Liver (tissue), 9 donors: ENCODE data around the gene CWC27. TPM values are rescaled to one million over a fixed set of nuclear protein-coding genes. Genes with fewer than 3 reads are reported as not detected.

Source experiments
- DNase-seq: peaks from one replicate; pipeline ENCODE4 v3.0.0-alpha.2; 2017; ENCODE audit warnings: low spot score
- H3K27ac ChIP-seq, 2 donors: one replicate each; pipeline ENCODE4 v1.7.0; 2013; ENCODE audit warnings: inconsistent platforms in 2 of 2, low read length in 2 of 2, control low read depth in 1 of 2, low read depth in 1 of 2, mild to moderate bottlenecking in 1 of 2
- H3K27me3 ChIP-seq, 4 donors: one replicate each; pipeline versions ENCODE4 v1.6.1 to v1.7.0; 2013; ENCODE audit warnings: low read length in 3 of 4, inconsistent platforms in 1 of 4, mild to moderate bottlenecking in 1 of 4, moderate library complexity in 1 of 4; ENCODE audit not compliant: control insufficient read depth in 4 of 4, insufficient read depth in 4 of 4
- H3K36me3 ChIP-seq, 4 donors: one replicate each; pipeline versions ENCODE4 v1.6.1 to v1.7.0; 2013; ENCODE audit warnings: low read length in 3 of 4, mild to moderate bottlenecking in 3 of 4, low read depth in 1 of 4, moderate library complexity in 1 of 4; ENCODE audit not compliant: control insufficient read depth in 4 of 4, insufficient read depth in 3 of 4
- H3K4me1 ChIP-seq, 4 donors: one replicate each; pipeline versions ENCODE4 v1.6.1 to v1.7.0; 2013; ENCODE audit warnings: low read length in 3 of 4, mild to moderate bottlenecking in 3 of 4, moderate library complexity in 1 of 4; ENCODE audit not compliant: control insufficient read depth in 4 of 4, insufficient read depth in 4 of 4
- H3K4me3 ChIP-seq, 3 donors: one replicate each; pipeline versions ENCODE4 v1.6.1 to v1.7.0; 2013; ENCODE audit warnings: low read length in 3 of 3, control low read depth in 1 of 3, low read depth in 1 of 3, mild to moderate bottlenecking in 1 of 3
- H3K9ac ChIP-seq, 2 donors: one replicate each; pipeline ENCODE4 v1.7.0; 2013; ENCODE audit warnings: low read length in 2 of 2, mild to moderate bottlenecking in 2 of 2, moderate library complexity in 2 of 2, control low read depth in 1 of 2, low read depth in 1 of 2
- H3K9me3 ChIP-seq, 4 donors: one replicate each; pipeline versions ENCODE4 v1.6.1 to v1.7.0; 2013; ENCODE audit warnings: low read length in 3 of 4; ENCODE audit not compliant: control insufficient read depth in 4 of 4
- EGR1 ChIP-seq, 2 donors: IDR thresholded peaks; 2 replicates each; pipeline ENCODE4 v1.6.1; 2016 to 2018; ENCODE audit warnings: antibody characterized with exemption in 2 of 2, low read depth in 2 of 2
- FOXA1 ChIP-seq: IDR thresholded peaks from 2 replicates; pipeline ENCODE4 v1.6.1; 2016; ENCODE audit warnings: antibody characterized with exemption
- FOXA2 ChIP-seq: IDR thresholded peaks from 2 replicates; pipeline ENCODE4 v1.6.1; 2016; ENCODE audit warnings: antibody characterized with exemption
- GABPA ChIP-seq, 2 donors: IDR thresholded peaks in 1 of 2; conservative IDR thresholded peaks in 1 of 2; 2 replicates each; pipeline ENCODE4 v1.6.1; 2016; ENCODE audit warnings: antibody characterized with exemption in 2 of 2, mild to moderate bottlenecking in 1 of 2, moderate library complexity in 1 of 2
- HNF4A ChIP-seq, 2 donors: conservative IDR thresholded peaks; 2 replicates each; pipeline ENCODE4 v1.6.1; 2016; ENCODE audit warnings: antibody characterized with exemption in 2 of 2, mild to moderate bottlenecking in 2 of 2
- HNF4G ChIP-seq: IDR thresholded peaks from 2 replicates; pipeline ENCODE4 v1.6.1; 2016; ENCODE audit warnings: antibody characterized with exemption
- JUND ChIP-seq, 2 donors: IDR thresholded peaks; 2 replicates each; pipeline ENCODE4 v1.6.1; 2016; ENCODE audit warnings: antibody characterized with exemption in 2 of 2
- NR2F2 ChIP-seq: IDR thresholded peaks from 2 replicates; pipeline ENCODE4 v1.6.1; 2016; ENCODE audit warnings: antibody characterized with exemption
- RAD21 ChIP-seq, 2 donors: IDR thresholded peaks; 2 replicates each; pipeline ENCODE4 v1.6.1; 2016; ENCODE audit warnings: antibody characterized with exemption in 2 of 2, mild to moderate bottlenecking in 2 of 2
- RXRA ChIP-seq, 2 donors: IDR thresholded peaks; 2 replicates each; pipeline ENCODE4 v1.6.1; 2017 to 2018; ENCODE audit warnings: antibody characterized with exemption in 2 of 2, mild to moderate bottlenecking in 1 of 2
- SP1 ChIP-seq: IDR thresholded peaks from 2 replicates; pipeline ENCODE4 v1.6.1; 2018; ENCODE audit warnings: antibody characterized with exemption, mild to moderate bottlenecking
- YY1 ChIP-seq: IDR thresholded peaks from 2 replicates; pipeline ENCODE4 v1.6.1; 2016; ENCODE audit warnings: antibody characterized with exemption, mild to moderate bottlenecking
- WGBS: extraction: QIAGEN DNeasy Blood & Tissue Kit; methylation state at CpG from one replicate; pipeline ENCODE4 v1.1.7; 2013; 5-methylcytosine and 5-hydroxymethylcytosine counted together
- polyA plus RNA-seq, 2 donors: library from polyadenylated mRNA; stranded (reverse) in 1 of 2; unstranded in 1 of 2; fragments of 200-250 nt in 1 of 2; fragments of >200 nt in 1 of 2; fragmentation: Nextera tagmentation in 1 of 2; extraction: Ambion mirVana in 1 of 2; gene quantifications; one replicate each; pipeline versions ENCODE4 v1.2.1 to v1.2.3, GENCODE V29; 2013 to 2015
- total RNA-seq, 2 donors: library from RNA; depleted of rRNA; stranded (reverse); fragments of >200 nt; gene quantifications; one replicate each; pipeline ENCODE4 v1.2.3, GENCODE V29; 2014
- TF ChIP-seq, protein P1 (sequence below): fragments of 150-350 bp; IDR thresholded peaks from 2 replicates; pipeline ENCODE4 v1.5.1; 2017; ENCODE audit warnings: improper control_type of control experiment, low read depth, low read length; ENCODE audit not compliant: missing input control
- TF ChIP-seq, protein P2 (sequence below): IDR thresholded peaks from 2 replicates; pipeline ENCODE4 v1.6.1; 2016; ENCODE audit warnings: antibody characterized with exemption
- TF ChIP-seq, protein P3 (sequence below): IDR thresholded peaks from 2 replicates; pipeline ENCODE4 v1.6.1; 2016; ENCODE audit warnings: antibody characterized with exemption
- TF ChIP-seq, protein P4 (sequence below): IDR thresholded peaks from 2 replicates; pipeline ENCODE4 v1.6.1; 2016; ENCODE audit warnings: antibody characterized with exemption
- TF ChIP-seq, protein P5 (sequence below): IDR thresholded peaks from 2 replicates; pipeline ENCODE4 v1.6.1; 2016; ENCODE audit warnings: antibody characterized with exemption, mild to moderate bottlenecking
- donor health status: healthy.
- donor health status: healthy.
- donor health status: healthy.
- donor health status: healthy.
- donor health status: healthy.

Gene CWC27
- total and polyA plus RNA-seq, 4 donors, result 3.9 to 9.8 (median 6.0) TPM

DNA sequence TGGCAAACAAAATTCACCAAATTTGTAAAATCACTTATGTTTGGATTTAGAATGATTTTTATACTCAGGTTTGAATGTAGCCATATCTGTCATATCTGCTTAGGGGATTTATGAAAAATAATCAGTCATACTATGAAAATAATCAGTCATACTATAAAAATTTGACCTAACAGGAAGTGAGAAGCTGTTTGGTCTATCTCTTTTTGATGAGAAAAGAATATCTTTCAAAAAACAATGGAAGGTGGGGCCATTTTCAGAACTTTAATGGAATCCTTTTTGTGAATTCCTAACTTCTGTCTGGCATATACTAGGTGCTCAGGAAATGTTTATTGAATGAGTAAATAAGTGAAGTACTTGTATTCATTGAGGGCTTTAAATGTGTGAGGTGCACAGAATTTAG is 70.1 kb downstream of the CWC27 start (continued):
- TF ChIP-seq, protein P1, sequence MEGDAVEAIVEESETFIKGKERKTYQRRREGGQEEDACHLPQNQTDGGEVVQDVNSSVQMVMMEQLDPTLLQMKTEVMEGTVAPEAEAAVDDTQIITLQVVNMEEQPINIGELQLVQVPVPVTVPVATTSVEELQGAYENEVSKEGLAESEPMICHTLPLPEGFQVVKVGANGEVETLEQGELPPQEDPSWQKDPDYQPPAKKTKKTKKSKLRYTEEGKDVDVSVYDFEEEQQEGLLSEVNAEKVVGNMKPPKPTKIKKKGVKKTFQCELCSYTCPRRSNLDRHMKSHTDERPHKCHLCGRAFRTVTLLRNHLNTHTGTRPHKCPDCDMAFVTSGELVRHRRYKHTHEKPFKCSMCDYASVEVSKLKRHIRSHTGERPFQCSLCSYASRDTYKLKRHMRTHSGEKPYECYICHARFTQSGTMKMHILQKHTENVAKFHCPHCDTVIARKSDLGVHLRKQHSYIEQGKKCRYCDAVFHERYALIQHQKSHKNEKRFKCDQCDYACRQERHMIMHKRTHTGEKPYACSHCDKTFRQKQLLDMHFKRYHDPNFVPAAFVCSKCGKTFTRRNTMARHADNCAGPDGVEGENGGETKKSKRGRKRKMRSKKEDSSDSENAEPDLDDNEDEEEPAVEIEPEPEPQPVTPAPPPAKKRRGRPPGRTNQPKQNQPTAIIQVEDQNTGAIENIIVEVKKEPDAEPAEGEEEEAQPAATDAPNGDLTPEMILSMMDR, result no peak
- no peak for TF ChIP-seq GABPA (IDR thresholded peaks at IDR 0.05 in 1 of 2, conservative IDR thresholded peaks at IDR 0.05 in 1 of 2)

DNA sequence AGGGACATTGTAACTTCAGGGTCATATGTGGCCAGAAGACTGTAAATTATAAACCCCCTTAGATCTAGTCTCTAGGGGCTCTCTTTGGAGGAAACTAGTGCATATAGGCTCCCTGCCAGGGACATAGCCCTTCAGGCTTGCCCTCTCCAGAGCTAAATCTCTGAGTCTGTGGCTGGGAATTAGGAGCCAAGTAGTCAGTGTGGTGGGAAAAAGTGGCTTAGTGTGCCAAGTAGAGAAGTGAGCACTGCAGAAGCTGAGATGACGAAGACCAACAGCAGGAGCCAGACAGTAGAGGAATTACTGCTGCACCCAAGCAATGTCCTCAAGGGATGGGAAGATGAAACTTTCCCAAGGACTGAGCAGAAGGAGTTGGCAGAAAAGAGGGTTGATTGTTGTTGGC is 71.2 kb downstream of the CWC27 start:
- TF ChIP-seq, protein P2, sequence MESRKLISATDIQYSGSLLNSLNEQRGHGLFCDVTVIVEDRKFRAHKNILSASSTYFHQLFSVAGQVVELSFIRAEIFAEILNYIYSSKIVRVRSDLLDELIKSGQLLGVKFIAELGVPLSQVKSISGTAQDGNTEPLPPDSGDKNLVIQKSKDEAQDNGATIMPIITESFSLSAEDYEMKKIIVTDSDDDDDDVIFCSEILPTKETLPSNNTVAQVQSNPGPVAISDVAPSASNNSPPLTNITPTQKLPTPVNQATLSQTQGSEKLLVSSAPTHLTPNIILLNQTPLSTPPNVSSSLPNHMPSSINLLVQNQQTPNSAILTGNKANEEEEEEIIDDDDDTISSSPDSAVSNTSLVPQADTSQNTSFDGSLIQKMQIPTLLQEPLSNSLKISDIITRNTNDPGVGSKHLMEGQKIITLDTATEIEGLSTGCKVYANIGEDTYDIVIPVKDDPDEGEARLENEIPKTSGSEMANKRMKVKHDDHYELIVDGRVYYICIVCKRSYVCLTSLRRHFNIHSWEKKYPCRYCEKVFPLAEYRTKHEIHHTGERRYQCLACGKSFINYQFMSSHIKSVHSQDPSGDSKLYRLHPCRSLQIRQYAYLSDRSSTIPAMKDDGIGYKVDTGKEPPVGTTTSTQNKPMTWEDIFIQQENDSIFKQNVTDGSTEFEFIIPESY, result no peak
- TF ChIP-seq JUND (IDR thresholded peaks at IDR 0.05), result no peak
- TF ChIP-seq, protein P3, sequence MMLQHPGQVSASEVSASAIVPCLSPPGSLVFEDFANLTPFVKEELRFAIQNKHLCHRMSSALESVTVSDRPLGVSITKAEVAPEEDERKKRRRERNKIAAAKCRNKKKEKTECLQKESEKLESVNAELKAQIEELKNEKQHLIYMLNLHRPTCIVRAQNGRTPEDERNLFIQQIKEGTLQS, result no peak
- no peak for TF ChIP-seq RXRA (IDR thresholded peaks at IDR 0.05)
- no peak for TF ChIP-seq EGR1 (IDR thresholded peaks at IDR 0.05; ENCODE audit: low read depth in 2 of 2)
- no peak for TF ChIP-seq RAD21 (IDR thresholded peaks at IDR 0.05)
- TF ChIP-seq, protein P4, sequence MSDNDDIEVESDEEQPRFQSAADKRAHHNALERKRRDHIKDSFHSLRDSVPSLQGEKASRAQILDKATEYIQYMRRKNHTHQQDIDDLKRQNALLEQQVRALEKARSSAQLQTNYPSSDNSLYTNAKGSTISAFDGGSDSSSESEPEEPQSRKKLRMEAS, result no peak
- no peak for TF ChIP-seq NR2F2
- TF ChIP-seq FOXA2, result no peak
- no peak for TF ChIP-seq HNF4A (conservative IDR thresholded peaks at IDR 0.05)
- no peak for TF ChIP-seq GABPA (IDR thresholded peaks at IDR 0.05 in 1 of 2, conservative IDR thresholded peaks at IDR 0.05 in 1 of 2)
- TF ChIP-seq FOXA1, result no peak
- no peak for TF ChIP-seq YY1
- no peak for TF ChIP-seq HNF4G
- TF ChIP-seq, protein P5, sequence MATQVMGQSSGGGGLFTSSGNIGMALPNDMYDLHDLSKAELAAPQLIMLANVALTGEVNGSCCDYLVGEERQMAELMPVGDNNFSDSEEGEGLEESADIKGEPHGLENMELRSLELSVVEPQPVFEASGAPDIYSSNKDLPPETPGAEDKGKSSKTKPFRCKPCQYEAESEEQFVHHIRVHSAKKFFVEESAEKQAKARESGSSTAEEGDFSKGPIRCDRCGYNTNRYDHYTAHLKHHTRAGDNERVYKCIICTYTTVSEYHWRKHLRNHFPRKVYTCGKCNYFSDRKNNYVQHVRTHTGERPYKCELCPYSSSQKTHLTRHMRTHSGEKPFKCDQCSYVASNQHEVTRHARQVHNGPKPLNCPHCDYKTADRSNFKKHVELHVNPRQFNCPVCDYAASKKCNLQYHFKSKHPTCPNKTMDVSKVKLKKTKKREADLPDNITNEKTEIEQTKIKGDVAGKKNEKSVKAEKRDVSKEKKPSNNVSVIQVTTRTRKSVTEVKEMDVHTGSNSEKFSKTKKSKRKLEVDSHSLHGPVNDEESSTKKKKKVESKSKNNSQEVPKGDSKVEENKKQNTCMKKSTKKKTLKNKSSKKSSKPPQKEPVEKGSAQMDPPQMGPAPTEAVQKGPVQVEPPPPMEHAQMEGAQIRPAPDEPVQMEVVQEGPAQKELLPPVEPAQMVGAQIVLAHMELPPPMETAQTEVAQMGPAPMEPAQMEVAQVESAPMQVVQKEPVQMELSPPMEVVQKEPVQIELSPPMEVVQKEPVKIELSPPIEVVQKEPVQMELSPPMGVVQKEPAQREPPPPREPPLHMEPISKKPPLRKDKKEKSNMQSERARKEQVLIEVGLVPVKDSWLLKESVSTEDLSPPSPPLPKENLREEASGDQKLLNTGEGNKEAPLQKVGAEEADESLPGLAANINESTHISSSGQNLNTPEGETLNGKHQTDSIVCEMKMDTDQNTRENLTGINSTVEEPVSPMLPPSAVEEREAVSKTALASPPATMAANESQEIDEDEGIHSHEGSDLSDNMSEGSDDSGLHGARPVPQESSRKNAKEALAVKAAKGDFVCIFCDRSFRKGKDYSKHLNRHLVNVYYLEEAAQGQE, result no peak
- TF ChIP-seq SP1, result no peak
- no peak overlapping the region for H3K9ac ChIP-seq
- WGBS, result 91% methylated on average over 1 of the region's 1 CpG
- H3K4me1 ChIP-seq, result no peaks in the 10 kb centered on the region
- no peak overlapping the region for H3K27ac ChIP-seq
- no peak overlapping the region for H3K4me3 ChIP-seq
- no peak for DNase-seq
- H3K27me3 ChIP-seq, result no peaks in the 10 kb centered on the region
- H3K9me3 ChIP-seq, result peaks cover 0 to 3% (median under 1%) of the 10 kb centered on the region in 4 donors
- peaks cover 0 to 6% (median 2%) of the 10 kb centered on the region in 4 donors for H3K36me3 ChIP-seq
